22Rv1 (cell line): ENCODE data around the gene SHBG.

Experiments
- CTCF ChIP-seq: fragments of 450-650 bp; IDR thresholded peaks from 2 replicates; pipeline ENCODE4 v1.5.1; 2017; ENCODE audit warnings: mild to moderate bottlenecking
- ZFX ChIP-seq: fragments of 450-650 bp; IDR thresholded peaks from 2 replicates; pipeline ENCODE4 v1.6.1; 2017; ENCODE audit warnings: antibody characterized with exemption, borderline replicate concordance

GRCh38 chr17:7591596-7591995 lies 38.3 kb upstream of the SHBG start:
- no peak for TF ChIP-seq CTCF
- TF ChIP-seq ZFX = no peak
